Stimulated activated CD8-positive, alpha-beta memory T cell treated with anti-CD3 and anti-CD28 coated beads, Interleukin-4, amount 100 ng/mL, for 24 hours (primary cell): Measurements from ENCODE around the gene POTED.
"Not testable (repeated sequence)": the region's sequence is repeated elsewhere in the genome, so short reads cannot be mapped to it uniquely, and the experiment has no call there.

ENCODE experiments used
- DNase-seq: peaks from one replicate; pipeline ENCODE4 v3.0.0-alpha.2; 2020; ENCODE audit warnings: low read depth

POTED gene

GRCh38 chr21:13609477-13609876 lies at the start of gene POTED:
Gene POTED, plus strand, starts transcription at chr21:13609777. Its CDS starts 452 bp downstream, at chr21:13610229.
- not testable (repeated sequence) for DNase-seq

GRCh38 chr21:13650101-13650500 lies 40.5 kb downstream of the POTED start:
- not testable (repeated sequence) for DNase-seq

GRCh38 chr21:13651746-13652145 lies 42.2 kb downstream of the POTED start:
- DNase-seq: not testable (repeated sequence)
